ENCODE data around the gene REV3L.

- TF ChIP-seq CTCF (IDR thresholded peaks at IDR 0.05; ENCODE audit: low read length), result no peak
- no peak for TF ChIP-seq EZH2 (optimal IDR thresholded peaks at IDR 0.05; ENCODE audit: low read depth, low read length)
- no peak for TF ChIP-seq EZH2phosphoT487 (IDR thresholded peaks at IDR 0.05; ENCODE audit: low read length)
These were observed 160.9 kb downstream of the REV3L start for GRCh38 chr6:111322145-111322544.

All from MM.1S (cell line).